Loucy (cell line): ENCODE data around the gene MSH2.

ENCODE experiments used
- CTCF ChIP-seq: fragments of 200-600 bp; sonication (generic); conservative IDR thresholded peaks from 2 replicates; pipeline ENCODE4 v1.5.1; 2014; ENCODE audit warnings: mild to moderate bottlenecking, antibody characterized with exemption, low read length
- EZH2phosphoT487 ChIP-seq: fragments of 200-600 bp; IDR thresholded peaks from 2 replicates; pipeline ENCODE4 v1.6.1; 2018; ENCODE audit warnings: antibody characterized with exemption, mild to moderate bottlenecking, moderate library complexity, borderline replicate concordance

DNA sequence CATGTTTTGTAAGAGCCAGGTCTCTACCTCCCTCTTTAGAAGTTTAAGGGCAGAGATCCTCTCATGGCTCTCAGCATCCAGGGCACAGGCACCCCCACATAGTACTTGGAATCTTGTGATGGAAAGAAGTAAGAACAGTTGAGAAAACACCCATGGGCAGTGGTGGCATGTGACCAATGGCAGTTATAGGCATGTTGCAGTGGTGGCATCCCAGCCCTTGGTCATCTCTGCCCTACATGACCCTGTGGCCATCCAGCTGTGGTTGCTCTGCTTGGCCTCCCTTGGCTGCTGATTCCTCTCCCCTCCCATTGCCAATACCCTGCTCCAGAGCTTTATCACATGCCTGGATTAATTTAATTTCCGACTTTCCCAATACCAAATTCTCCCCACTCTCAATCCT, 13.3 kb upstream of the MSH2 start:
- no peak for TF ChIP-seq CTCF
- no peak for TF ChIP-seq EZH2phosphoT487
